Measurements from ENCODE around the gene CDKAL1. TPM values are rescaled to one million over a fixed set of nuclear protein-coding genes. Genes with fewer than 3 reads are reported as not detected.
A peak's percentile ranks its signal among the peaks of the same experiment; 100 is the strongest.

Gene CDKAL1
- total and polyA plus RNA-seq, 2 experiments from 2014 or later: 12.2 to 13.7 TPM

DNA sequence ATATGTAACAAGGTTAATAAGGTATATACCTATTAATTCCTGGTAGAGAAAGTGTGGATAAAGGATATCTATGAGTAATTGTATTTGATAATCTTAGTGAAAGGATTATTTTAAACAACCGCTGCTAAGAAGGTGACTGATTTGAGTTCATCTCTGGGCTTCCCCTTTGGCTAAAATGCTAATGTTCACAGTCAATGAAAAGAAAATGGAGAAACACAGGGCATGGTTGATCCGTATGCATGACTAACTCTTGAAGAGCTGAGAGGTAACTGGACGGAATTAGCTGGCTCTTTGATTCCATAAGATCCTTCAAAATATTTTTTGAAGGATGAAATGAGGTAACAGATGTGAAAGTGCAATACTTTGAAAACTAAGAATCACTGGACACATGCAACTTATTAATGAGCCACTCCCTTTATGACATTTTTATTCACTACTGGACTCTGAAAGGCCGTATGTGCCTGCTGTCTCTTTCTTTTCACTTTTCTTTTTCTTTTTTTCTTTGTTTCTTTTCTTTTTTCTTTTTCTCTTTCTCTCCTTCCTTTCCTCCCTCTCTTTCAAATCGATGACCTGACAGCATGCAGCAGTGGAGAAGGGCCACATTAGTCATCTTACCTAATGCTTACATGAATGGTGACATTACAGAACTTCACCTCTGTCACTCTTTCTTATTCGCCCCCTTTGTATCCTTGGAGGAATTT, 464.6 kb downstream of the CDKAL1 start:
- no peaks in the 10 kb centered on the region for H3K4me1 ChIP-seq (ENCODE audit: low read depth)
- DNase-seq (ENCODE audit: low read depth in 1 of 2, low spot score in 1 of 2): no peak
- H3K9me3 ChIP-seq (ENCODE audit: low read depth): no peaks in the 10 kb centered on the region
- H3K27ac ChIP-seq: no peak overlapping the region
- H3K27me3 ChIP-seq: no peaks in the 10 kb centered on the region
- no peak overlapping the region for H3K4me3 ChIP-seq
- TF ChIP-seq CTCF (IDR thresholded peaks at IDR 0.05; ENCODE audit: low read depth, low read length): no peak
- H3K36me3 ChIP-seq: no peaks in the 10 kb centered on the region

- Histone ChIP-seq H3K36me3 (no peaks in the 10 kb centered on the region), H3K4me3 (no peak overlapping the region), H3K4me1 (ENCODE audit: low read depth) (no peaks in the 10 kb centered on the region), H3K27ac (no peak overlapping the region), H3K27me3 (no peaks in the 10 kb centered on the region), H3K9me3 (ENCODE audit: low read depth) (no peaks in the 10 kb centered on the region)
- no peak for TF ChIP-seq CTCF (IDR thresholded peaks at IDR 0.05; ENCODE audit: low read depth, low read length)
- peak in 1 of 2 donors; percentile 51 for DNase-seq (ENCODE audit: low read depth in 1 of 2, low spot score in 1 of 2)
Observed at GRCh38 chr6:21000331-21000801, 466.1 kb downstream of the CDKAL1 start.

GRCh38 chr6:21001736-21002135, 467.5 kb downstream of the CDKAL1 start:
- no peaks in the 10 kb centered on the region for H3K27me3 ChIP-seq
- no peak overlapping the region for H3K27ac ChIP-seq
- no peaks in the 10 kb centered on the region for H3K9me3 ChIP-seq (ENCODE audit: low read depth)
- peak in 1 of 2 donors; percentile 64 for DNase-seq (ENCODE audit: low read depth in 1 of 2, low spot score in 1 of 2)
- H3K4me3 ChIP-seq: no peak overlapping the region
- H3K4me1 ChIP-seq (ENCODE audit: low read depth): no peaks in the 10 kb centered on the region
- no peaks in the 10 kb centered on the region for H3K36me3 ChIP-seq
- no peak for TF ChIP-seq CTCF (IDR thresholded peaks at IDR 0.05; ENCODE audit: low read depth, low read length)

GRCh38 chr6:21003780-21004541, 469.7 kb downstream of the CDKAL1 start:
- no peak for TF ChIP-seq CTCF (IDR thresholded peaks at IDR 0.05; ENCODE audit: low read depth, low read length)
- no peaks in the 10 kb centered on the region for H3K9me3 ChIP-seq (ENCODE audit: low read depth)
- H3K27ac ChIP-seq: no peak overlapping the region
- no peaks in the 10 kb centered on the region for H3K36me3 ChIP-seq
- H3K4me3 ChIP-seq: no peak overlapping the region
- peak in 1 of 2 donors; percentile 87 for DNase-seq (ENCODE audit: low read depth in 1 of 2, low spot score in 1 of 2)
- no peaks in the 10 kb centered on the region for H3K27me3 ChIP-seq
- H3K4me1 ChIP-seq (ENCODE audit: low read depth): no peaks in the 10 kb centered on the region

DNA sequence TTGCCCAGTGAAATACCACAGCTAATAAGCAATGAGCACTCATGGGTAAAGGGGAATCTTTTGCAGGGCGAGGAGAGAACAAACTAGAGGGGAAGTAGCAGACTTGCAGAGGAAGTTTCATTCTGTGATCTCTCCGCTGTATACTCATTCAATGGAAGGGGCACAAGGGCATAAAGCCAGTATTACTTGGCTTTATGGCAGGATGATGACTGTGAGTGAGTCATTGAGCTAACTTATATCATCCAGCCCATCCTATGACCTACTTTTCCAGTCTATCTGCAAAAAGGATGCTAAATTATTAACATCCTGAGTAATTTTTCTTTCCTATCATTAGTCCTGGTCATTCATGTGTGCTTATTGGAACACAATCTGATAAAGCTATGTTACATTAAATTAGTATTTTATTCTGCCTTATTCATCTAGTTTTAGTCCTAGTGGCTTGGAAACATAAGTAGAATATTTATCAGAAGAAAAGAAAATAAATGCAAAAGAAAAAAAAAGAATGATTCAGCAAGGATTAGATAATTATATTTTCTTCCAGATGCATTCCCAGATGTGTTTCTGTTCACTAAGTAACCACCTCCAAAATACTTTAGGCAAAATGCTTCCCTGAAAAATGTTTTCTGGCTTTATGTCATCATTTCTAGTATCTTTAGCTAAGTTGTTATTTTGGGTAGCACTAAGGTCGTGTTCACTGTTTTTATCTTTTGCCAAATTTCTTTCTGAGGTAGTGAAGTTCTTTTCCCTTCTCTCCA, 471.7 kb downstream of the CDKAL1 start:
- peak in 1 of 2 donors; percentile 82 for DNase-seq (ENCODE audit: low read depth in 1 of 2, low spot score in 1 of 2)
- Histone ChIP-seq H3K4me3 (no peak overlapping the region), H3K9me3 (ENCODE audit: low read depth) (no peaks in the 10 kb centered on the region), H3K4me1 (ENCODE audit: low read depth) (no peaks in the 10 kb centered on the region), H3K36me3 (no peaks in the 10 kb centered on the region), H3K27ac (no peak overlapping the region), H3K27me3 (no peaks in the 10 kb centered on the region)
- no peak for TF ChIP-seq CTCF (IDR thresholded peaks at IDR 0.05; ENCODE audit: low read depth, low read length)

All from cardiac muscle cell (in vitro differentiated cells and primary cell).